Stimulated activated CD4-positive, alpha-beta T cell treated with anti-CD3 and anti-CD28 coated beads, TNF-alpha, amount 100 ng/mL, for 48 hours (primary cell): Measurements from ENCODE around the gene CBARP.
A peak's percentile ranks its signal among the peaks of the same experiment; 100 is the strongest.

Experiments used
- DNase-seq, 3 donors: peaks; one replicate each; pipeline ENCODE4 v3.0.0-alpha.2; 2020; ENCODE audit warnings: low read depth in 3 of 3

The CBARP gene

DNA sequence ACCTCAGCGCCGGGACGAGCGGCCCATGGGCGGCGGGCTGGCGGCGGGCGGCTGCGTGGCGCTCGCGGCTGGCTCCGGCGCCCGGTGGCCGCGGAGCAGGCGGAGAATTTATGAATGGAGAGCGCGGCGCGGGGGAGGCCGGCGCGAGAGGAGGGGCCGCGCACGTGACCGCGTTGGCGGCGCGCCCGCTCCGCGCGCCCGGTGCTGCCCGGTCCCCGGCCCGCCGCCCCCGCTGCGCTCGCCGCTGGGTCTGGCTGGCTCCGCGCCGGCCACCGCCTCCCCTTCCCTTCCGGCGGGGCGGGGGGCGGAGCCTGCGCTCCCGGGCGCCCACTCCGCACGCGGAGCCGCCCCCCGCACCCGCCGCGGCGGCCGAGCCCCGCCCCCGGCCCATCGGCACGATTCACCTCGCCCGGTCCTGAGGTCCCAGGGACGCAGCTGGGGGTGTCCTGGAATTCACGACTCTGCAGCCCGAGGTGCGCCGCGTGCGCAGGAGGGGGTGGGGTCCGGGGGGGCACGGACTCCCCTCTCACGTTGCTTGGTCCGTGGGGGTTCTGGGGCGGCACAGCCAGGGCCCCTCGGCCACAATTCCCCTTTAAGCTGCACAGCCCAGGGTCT, at the start of gene CBARP:
CBARP (minus strand) TSS at position 252 of the 615 bp plus-strand sequence. CDS start 1,905 bp downstream, outside the sequence.
- DNase-seq, result no peak

- DNase-seq, result no peak
Observed at GRCh38 chr19:1286487-1287353, 48.9 kb upstream of the CBARP start.

- no peak for DNase-seq
Observed at GRCh38 chr19:1285737-1286360, 48.0 kb upstream of the CBARP start, which contains the start of gene EFNA2. Gene EFNA2, plus strand, starts transcription at chr19:1285873. Its CDS starts 296 bp downstream, at chr19:1286169.

- DNase-seq, result no peak
Observed at GRCh38 chr19:1284979-1285736, 47.4 kb upstream of the CBARP start.

DNA sequence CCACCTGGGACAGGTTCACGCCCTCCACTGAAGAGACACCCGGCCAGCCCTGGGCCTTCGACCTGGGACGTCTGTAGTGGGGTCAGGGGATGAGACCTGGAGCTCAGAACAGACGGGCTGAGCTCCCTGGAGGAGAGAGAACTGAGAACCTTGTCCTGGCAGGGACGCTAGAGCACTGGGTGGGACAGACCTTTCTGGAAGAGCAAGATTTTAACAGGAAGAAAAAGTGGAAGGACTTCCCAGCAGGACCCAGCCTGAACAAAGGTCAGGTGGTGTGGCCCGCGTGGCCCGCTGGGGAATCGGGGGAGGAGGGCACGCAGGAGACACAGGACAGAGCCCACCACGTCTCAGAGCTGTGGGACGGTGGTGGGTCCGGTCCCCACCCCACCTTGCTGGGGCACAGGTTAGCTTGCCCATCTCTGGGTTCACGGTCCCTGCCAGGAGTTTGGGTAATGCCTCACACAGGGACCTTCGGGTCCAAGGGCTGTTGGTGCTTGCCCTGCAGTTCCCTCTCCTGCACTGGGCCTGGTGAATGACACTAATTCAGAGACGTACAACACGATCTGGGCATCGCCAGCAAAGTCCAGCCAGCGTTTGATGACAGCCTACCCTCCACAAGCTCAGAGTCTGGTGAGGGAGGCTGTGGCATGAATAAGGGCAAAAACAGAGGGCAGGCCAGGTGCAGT, 46.6 kb upstream of the CBARP start:
- DNase-seq, result no peak

GRCh38 chr19:1283917-1284292, 46.1 kb upstream of the CBARP start:
- DNase-seq, result no peak

DNA sequence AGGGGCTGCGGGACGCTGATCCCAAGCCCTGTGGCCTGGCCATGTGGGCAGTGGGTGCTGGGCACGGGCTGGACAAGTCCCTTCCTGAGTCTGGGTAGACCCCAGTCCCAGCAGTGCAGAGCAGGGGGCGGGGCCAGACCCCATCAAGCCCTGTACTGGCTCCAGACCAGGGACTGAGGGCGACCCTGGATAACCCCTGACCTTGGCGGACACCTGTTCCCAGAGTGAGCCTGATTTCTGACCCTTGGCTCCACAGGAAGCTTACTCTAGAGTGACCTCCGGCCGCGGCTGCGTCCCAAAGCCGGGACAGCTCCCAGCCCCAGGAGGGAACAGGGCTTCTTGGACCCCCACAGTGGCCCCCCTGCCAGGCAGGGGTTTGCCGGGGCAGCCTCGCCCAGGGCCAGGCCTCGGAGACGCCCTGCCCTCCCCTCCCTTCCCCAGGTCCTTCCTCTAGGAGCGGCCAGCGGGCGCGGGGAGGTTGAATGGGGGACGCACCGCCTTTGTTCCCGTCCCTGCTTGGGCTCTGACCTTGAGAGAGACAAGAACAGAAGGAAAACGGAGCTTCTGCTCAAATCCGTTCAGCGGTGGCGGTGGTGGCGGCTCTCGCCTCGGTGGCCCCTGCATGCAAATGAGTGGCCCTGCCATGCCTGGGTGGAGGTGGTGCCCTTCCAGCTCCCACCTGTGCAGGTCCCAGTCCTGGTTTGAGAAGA, 45.6 kb upstream of the CBARP start:
- DNase-seq, result no peak

DNA sequence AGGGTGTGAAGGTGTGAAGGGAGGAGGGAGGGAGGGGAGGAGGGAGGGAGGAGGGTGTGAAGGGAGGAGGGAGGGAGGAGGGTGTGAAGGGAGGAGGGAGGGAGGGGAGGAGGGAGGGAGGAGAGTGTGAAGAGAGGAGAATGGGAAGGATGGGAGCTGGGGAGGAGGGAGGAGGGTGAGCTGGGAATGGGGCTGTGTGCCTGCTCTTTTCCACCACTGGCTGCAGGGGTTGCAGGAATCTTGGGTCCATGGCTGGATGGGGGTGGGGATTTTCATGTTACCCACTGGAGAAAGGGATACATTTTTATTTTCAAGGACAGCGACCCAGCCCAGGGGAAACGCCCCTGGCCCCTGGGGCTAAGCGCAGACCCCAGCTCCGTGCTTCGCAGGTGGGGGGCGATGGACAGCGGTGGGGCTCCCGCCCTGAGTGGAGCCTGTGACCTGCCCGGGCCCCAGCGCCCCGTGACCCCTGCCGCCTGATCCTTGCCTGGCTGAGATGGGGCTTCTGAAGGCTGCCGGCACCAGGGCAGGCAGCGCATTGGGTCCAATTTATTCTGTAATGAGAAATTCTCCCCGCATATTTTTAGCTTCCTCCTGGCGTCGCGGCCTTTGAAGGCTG, 44.9 kb upstream of the CBARP start:
- DNase-seq, result no peak

DNA sequence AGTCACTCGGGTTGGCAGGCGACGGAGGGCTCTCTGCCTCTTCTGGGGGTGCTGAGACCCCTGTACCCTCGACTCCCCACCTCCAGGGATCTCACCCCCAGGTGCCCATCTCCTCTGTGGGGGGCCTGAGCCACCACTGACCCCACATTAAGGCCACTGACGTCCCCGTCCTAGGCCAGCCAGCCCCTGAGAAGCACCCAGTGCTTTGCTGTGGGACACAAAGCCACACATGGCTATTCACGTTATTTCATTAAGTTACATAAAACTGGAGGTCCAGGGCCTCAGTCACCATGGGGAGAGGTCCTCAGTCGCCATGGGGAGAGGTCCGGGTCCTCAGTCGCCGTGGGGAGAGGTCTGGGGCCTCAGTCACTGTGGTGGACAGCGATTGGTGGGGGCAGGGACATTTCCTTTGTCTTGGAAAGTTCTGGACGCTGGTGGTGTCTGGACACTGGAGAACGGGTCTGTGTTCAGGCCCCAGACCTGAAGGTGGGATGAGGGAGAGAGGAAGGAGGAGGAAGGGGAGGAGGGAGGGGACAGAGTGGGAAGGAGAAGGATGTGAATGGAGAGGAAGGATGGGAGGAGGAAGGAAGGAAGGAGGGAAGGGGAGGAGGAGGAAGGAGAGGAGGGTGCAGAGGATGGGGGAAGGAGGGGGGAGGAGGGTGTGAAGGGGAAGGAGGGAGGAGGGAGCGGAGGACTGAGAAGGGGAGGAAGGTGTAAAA, 43.9 kb upstream of the CBARP start:
- no peak for DNase-seq

DNA sequence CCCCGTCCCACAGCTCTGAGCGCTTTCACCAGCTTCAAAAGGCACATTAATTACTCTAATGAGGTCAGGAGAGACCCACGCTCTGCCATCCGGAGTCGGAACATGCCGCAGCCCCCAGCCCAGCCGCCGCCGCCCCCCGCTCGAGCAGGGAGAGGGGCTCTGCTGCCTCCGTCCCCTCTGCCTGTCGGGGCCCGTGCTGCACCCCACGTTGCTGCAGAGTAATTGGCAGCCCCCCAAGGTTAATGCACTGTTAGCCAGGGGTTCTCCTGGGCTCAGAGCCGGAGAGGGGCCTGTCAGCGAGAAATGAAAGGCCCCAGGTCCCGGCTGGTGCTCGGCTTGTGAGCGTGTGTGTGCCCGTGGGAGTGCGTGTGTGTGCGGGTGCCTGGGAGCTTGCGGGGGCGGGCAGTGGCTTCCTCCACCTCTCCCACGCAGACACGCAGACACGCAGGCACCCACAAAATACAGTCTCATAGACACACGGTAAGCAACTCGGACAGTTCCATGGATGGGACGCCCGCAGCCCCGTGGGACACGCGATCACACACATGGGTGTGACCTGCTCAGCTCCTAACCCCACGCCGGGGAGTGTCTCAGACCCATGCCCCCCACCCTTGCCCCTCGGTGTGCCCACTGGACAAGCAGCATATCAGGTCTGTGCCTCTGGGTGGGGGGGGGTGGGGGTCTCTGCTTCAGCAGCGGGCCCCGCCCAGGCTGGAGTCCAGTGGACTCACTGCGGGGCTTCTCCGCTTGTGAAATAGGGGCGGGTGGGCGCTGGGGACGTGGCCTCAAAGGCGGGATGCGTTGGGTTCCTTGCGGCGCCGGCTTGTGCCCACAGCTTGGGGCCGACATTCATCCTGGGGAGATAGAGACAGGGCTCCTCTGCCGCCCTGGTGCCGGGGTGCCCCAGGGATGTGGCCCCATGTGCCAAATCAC, 43.1 kb upstream of the CBARP start:
- DNase-seq, result no peak

DNA sequence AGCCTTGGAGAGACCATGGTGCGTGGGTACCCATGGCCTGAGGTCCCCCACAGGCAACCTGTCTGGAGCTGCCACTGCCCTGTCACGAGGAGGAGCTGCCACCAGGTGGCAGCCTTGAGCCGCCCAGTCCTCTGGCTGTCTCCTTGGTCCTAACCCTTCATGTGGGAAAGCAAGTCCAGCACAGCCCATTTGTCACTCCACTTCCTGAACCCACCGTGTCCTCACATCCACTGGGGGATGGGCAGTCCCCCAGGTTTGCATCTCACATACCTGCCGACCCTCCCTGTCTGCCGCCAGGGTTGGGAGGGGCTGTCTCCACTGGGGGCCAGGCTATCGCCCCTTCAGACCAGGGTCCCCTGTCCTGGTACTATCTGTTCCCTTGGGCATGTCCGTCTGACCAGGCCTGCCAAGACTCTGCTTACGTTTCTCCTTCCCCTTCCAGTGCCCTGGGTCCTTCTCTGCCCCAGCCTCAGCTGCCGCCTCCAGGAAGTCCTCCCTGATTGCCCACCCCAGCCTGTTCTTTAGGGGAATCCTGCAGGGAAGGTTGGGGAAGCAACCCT, 42.1 kb upstream of the CBARP start:
- DNase-seq, result peak; percentile 63 to 73 (median 65)

GRCh38 chr19:1278713-1279660, 41.2 kb upstream of the CBARP start:
- DNase-seq, result no peak

GRCh38 chr19:1278074-1278473, 40.3 kb upstream of the CBARP start:
- DNase-seq, result no peak

DNA sequence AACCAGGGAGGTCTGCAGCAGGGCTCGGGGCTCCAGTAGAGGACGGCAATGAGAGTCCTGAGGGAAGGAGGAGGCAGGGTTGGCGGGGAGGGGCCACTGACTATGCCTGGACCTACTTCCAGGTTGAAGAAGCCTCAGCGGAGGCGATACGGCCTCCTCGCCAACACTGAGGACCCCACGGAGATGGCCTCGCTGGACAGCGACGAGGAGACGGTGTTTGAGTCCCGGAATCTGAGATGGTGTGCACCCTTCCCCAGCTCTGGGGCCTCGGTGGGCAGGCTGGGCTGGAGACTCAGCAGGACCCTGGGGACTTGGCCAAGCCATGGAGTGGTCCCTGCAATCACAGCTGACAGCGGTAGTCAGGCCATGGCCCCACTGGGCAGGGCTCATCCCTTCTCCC, 39.3 kb upstream of the CBARP start:
- DNase-seq, result no peak

GRCh38 chr19:1276628-1277022, 38.8 kb upstream of the CBARP start:
- DNase-seq, result peak in 1 of 3 donors; percentile 33

GRCh38 chr19:1275976-1276627, 38.3 kb upstream of the CBARP start:
- DNase-seq, result no peak
